NB4 (cell line): ENCODE results near the gene CD8B.

ENCODE experiments used
- MAX ChIP-seq: IDR thresholded peaks from 2 replicates; pipeline ENCODE4 v1.6.1; 2011; ENCODE audit warnings: low read depth, low read length
- MYC ChIP-seq: IDR thresholded peaks from 2 replicates; pipeline ENCODE4 v1.6.1; 2011; ENCODE audit warnings: low read depth, low read length
- POLR2A ChIP-seq: IDR thresholded peaks from 2 replicates; pipeline ENCODE4 v1.6.1; 2011; ENCODE audit warnings: mild to moderate bottlenecking; ENCODE audit not compliant: insufficient read length; ENCODE audit errors: extremely low read depth
- TF ChIP-seq, protein P1 (sequence below): IDR thresholded peaks from one replicate; pipeline ENCODE4 v1.5.1; 2012; ENCODE audit warnings: low read depth, low read length

GRCh38 chr2:86786001-86786536 is 75.6 kb downstream of the CD8B start:
- TF ChIP-seq, protein P1, sequence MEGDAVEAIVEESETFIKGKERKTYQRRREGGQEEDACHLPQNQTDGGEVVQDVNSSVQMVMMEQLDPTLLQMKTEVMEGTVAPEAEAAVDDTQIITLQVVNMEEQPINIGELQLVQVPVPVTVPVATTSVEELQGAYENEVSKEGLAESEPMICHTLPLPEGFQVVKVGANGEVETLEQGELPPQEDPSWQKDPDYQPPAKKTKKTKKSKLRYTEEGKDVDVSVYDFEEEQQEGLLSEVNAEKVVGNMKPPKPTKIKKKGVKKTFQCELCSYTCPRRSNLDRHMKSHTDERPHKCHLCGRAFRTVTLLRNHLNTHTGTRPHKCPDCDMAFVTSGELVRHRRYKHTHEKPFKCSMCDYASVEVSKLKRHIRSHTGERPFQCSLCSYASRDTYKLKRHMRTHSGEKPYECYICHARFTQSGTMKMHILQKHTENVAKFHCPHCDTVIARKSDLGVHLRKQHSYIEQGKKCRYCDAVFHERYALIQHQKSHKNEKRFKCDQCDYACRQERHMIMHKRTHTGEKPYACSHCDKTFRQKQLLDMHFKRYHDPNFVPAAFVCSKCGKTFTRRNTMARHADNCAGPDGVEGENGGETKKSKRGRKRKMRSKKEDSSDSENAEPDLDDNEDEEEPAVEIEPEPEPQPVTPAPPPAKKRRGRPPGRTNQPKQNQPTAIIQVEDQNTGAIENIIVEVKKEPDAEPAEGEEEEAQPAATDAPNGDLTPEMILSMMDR, result no peak
- no peak for TF ChIP-seq POLR2A
- no peak for TF ChIP-seq MYC
- no peak for TF ChIP-seq MAX
